Activated naive CD8-positive, alpha-beta T cell treated with anti-CD3 and anti-CD28 coated beads for 36 hours (primary cell): ENCODE measurements around the gene GNB1L. TPM values are rescaled to one million over a fixed set of nuclear protein-coding genes. Genes with fewer than 3 reads are reported as not detected.

ENCODE experiments used
- DNase-seq: peaks from one replicate; pipeline ENCODE4 v3.0.0; 2021
- H3K27ac Mint-ChIP-seq: one replicate; pipeline ENCODE4 v1.8.0; 2022; ENCODE audit warnings: mild to moderate bottlenecking, moderate library complexity, mixed read lengths
- H3K27me3 Mint-ChIP-seq: one replicate; pipeline ENCODE4 v1.8.0; 2022; ENCODE audit warnings: mild to moderate bottlenecking, mixed read lengths
- H3K36me3 Mint-ChIP-seq: one replicate; pipeline ENCODE4 v1.8.0; 2021; ENCODE audit warnings: mild to moderate bottlenecking, mixed read lengths
- H3K4me1 Mint-ChIP-seq: one replicate; pipeline ENCODE4 v1.8.0; 2021; ENCODE audit warnings: mixed read lengths
- H3K4me3 Mint-ChIP-seq: one replicate; pipeline ENCODE4 v1.8.0; 2022; ENCODE audit warnings: mild to moderate bottlenecking, moderate library complexity, mixed read lengths
- H3K9me3 Mint-ChIP-seq: one replicate; pipeline ENCODE4 v1.8.0; 2022; ENCODE audit warnings: mixed read lengths
- total RNA-seq, 2 experiments: library from RNA; stranded (reverse); gene quantifications; one replicate each; pipeline ENCODE4 v1.2.3, GENCODE V29; 2021

GNB1L gene
- total RNA-seq, 2 experiments from 2014 or later: 14.5 TPM

DNA sequence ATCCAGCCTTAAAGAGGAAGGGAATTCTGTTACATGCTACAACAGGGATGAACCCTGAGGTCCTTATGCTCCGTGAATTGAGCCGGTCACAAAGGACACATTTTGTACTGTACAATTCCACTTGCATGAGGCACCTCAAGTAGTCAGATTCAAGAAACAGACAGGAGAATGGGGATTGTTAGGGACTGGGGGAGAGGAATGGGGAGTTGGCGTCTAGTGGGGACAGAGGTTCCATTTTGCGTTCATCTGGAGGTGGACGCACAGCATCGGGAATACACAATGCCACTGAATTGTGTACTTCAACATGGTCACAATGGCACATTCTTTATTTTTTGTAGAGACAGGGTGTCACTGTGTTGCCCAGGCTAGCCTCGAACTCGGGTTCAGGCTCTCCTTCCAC is 80.0 kb downstream of the GNB1L start:
- H3K9me3 Mint-ChIP-seq: no peaks in the 10 kb centered on the region
- no peaks in the 10 kb centered on the region for H3K36me3 Mint-ChIP-seq
- peaks cover 68% of the 10 kb centered on the region for H3K27me3 Mint-ChIP-seq
- no peak for DNase-seq
- H3K27ac Mint-ChIP-seq: no peak overlapping the region
- peaks cover 8% of the 10 kb centered on the region for H3K4me1 Mint-ChIP-seq
- no peak overlapping the region for H3K4me3 Mint-ChIP-seq

DNA sequence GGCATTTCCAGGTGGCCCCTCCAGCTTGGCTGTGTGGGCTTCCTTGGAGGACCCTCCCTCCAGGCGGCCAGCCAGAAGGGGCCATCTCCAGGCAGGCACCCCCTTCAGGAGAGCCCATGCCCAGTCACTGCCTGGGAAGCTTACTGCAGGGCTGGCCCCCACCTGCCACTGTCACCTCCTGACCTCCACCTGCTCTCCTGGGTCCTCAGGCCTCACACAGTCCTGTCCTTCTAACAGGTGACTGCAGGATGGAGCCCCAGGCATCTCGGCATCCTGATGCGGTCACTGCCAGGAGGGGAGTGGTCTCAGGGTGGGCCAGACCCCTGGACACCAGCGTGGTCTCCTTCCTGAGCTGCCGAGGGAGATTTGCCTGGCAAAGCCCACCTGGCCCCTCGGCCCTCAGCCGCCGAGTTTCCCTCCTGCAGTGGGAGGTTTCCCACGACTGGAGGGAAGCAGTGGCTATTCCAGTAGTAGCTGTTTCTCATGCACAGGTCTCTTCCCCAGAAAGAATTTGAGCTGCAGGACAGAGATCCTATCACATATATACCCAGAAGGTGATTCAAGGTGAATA is 81.1 kb downstream of the GNB1L start:
- peaks cover 74% of the 10 kb centered on the region for H3K27me3 Mint-ChIP-seq
- no peaks in the 10 kb centered on the region for H3K36me3 Mint-ChIP-seq
- no peaks in the 10 kb centered on the region for H3K9me3 Mint-ChIP-seq
- H3K4me3 Mint-ChIP-seq: no peak overlapping the region
- no peak for DNase-seq
- H3K4me1 Mint-ChIP-seq: peaks cover 8% of the 10 kb centered on the region
- H3K27ac Mint-ChIP-seq: no peak overlapping the region

DNA sequence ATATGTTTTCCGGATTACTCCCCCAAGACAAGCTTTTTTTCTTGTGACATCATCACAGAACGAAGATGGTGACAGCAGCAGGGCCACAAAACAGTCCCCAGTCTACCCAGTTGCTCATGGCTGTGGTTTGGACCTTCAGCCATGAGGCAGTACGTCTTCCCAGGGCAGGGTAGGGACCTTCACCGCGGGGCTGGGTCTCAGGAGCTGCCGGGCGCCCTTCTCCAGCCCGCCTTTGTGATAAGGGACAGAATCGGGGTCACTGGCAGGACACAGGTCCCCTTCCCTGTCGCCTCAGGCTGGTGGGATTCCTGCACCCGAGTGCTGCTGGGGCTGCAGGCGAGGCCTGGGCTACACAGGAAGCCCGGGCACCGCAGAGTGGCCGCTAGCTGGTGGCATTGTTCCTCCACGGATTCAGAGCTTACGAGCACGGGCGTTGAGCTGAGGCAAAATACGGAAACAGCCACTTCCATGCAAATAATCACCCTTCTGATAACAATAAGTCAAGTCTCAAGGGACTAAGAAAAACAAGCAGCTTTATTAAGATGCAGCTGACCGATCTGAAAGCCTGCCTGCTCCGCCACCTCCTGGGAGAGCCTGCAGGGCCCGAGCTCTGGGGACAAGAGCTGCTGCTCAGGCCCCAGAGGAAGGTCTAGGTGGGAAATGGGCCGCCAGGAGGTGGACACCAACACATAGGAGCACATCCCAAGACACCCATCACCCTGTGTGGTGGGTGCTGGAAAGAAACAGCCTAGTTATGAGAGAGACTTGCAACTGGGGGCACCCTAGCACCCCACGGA is 81.8 kb downstream of the GNB1L start:
- no peak for DNase-seq
- Mint-ChIP-seq H3K27me3 (peaks cover 74% of the 10 kb centered on the region), H3K27ac (no peak overlapping the region), H3K9me3 (no peaks in the 10 kb centered on the region), H3K36me3 (no peaks in the 10 kb centered on the region), H3K4me1 (peaks cover 8% of the 10 kb centered on the region), H3K4me3 (no peak overlapping the region)

DNA sequence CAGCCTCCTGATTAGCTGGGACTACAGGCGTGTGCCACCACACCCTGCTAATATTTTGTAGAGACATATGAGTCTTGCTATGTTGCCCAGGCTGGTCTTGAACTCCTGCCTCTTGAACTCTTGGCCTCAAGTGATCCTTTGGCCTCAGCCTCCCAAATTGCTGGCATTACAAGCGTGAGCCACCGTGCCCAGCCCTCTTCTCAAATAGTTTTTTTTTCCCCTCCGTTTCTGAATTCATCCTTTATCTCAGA is 82.3 kb downstream of the GNB1L start:
- Mint-ChIP-seq H3K27me3 (peaks cover 76% of the 10 kb centered on the region), H3K36me3 (no peaks in the 10 kb centered on the region), H3K4me1 (peaks cover 10% of the 10 kb centered on the region), H3K4me3 (no peak overlapping the region), H3K27ac (no peak overlapping the region), H3K9me3 (no peaks in the 10 kb centered on the region)
- no peak for DNase-seq

DNA sequence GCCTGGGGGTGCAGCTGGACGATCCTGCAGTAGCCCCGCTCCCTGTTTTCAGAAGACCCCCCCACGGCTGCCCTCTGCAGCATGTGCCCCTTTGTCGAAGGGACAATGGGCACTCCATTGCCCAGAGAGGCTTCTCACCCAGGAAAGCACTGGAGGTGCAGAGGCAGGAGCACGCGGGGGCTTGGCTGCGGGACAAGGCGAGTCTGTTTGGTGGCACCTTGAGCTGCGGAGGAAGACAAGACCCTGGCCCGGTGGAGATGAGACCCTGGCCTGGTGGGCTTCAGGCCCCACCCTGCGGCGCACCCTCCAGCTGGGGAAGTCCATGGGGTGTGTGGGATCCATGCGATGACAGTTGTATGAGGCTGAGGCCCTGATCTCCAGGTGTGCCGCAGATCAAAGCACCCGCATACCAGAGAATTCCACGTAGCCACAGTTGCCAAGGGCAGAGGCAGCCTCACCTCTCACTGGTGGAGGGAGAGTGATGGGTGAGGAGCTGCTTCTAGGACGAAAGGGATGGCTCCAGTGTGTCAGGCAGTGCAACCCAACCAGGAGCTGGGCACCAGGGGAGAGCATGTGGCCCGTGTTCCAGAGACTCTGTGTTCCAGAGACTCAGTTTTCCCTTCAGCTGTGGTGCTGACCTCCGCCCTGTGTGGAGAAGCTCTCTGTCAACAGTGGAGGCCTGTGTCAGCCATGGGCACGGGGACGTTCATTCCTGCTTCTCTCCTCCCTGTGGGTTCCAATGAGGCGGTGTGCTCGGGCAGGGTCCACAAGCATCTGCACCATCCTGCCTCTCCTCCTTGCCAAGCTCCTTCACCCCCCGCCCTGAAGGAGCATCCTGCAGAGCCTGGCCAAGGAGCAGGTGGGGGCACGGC is 84.1 kb downstream of the GNB1L start:
- DNase-seq: no peak
- Mint-ChIP-seq H3K27ac (no peak overlapping the region), H3K4me3 (no peak overlapping the region), H3K9me3 (no peaks in the 10 kb centered on the region), H3K4me1 (peaks cover 4% of the 10 kb centered on the region), H3K27me3 (peaks cover 79% of the 10 kb centered on the region), H3K36me3 (no peaks in the 10 kb centered on the region)

- Mint-ChIP-seq H3K27ac (no peak overlapping the region), H3K4me3 (no peak overlapping the region), H3K4me1 (peaks cover 6% of the 10 kb centered on the region), H3K27me3 (peaks cover 87% of the 10 kb centered on the region), H3K9me3 (no peaks in the 10 kb centered on the region), H3K36me3 (no peaks in the 10 kb centered on the region)
- DNase-seq: no peak
These were observed 85.3 kb downstream of the GNB1L start for GRCh38 chr22:19769393-19769715.

GRCh38 chr22:19767427-19768341 is 87.0 kb downstream of the GNB1L start:
- Mint-ChIP-seq H3K9me3 (no peaks in the 10 kb centered on the region), H3K4me1 (peaks cover 4% of the 10 kb centered on the region), H3K27me3 (peaks cover 89% of the 10 kb centered on the region), H3K27ac (no peak overlapping the region), H3K4me3 (peak overlapping the region; percentile 55), H3K36me3 (no peaks in the 10 kb centered on the region)
- DNase-seq: no peak

DNA sequence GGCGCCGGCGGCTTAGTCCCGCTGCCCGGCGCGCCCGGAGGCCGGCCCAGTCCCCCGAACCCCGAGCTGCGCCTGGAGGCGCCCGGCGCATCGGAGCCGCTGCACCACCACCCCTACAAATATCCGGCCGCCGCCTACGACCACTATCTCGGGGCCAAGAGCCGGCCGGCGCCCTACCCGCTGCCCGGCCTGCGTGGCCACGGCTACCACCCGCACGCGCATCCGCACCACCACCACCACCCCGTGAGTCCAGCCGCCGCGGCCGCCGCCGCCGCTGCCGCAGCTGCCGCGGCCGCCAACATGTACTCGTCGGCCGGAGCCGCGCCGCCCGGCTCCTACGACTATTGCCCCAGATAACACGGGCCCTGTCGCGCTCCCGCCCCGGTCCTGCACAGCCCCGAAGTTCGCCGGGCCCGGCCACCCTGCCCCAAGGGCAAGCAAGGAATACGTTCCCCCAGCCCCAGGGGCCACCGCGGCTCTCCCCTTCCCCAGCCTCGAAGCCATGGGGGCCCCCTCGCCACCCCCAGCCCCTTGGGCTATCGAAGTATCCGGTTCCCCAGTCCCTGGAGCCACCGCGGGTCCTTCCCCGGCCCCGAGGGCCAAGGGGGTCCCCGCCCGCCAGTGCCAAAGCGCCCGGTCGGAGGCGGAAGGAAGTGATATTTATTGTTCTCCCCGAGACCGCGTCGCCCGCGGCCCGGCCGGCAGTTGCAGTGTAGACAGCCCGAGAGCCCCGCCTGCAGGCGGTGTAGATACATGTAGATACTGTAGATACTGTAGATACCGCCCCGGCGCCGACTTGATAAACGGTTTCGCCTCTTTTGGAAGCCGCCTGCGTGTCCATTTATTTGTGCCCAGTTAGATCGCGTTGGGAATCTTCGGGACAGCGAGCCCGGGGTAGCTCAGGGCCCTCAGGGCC is 87.9 kb downstream of the GNB1L start:
- Mint-ChIP-seq H3K9me3 (no peaks in the 10 kb centered on the region), H3K4me1 (peaks cover 5% of the 10 kb centered on the region), H3K36me3 (no peaks in the 10 kb centered on the region), H3K4me3 (peak overlapping the region; percentile 55), H3K27me3 (peaks cover 87% of the 10 kb centered on the region), H3K27ac (no peak overlapping the region)
- DNase-seq: peak; percentile 68

GRCh38 chr22:19766240-19766510 is 88.5 kb downstream of the GNB1L start:
- H3K4me3 Mint-ChIP-seq: no peak overlapping the region

DNA sequence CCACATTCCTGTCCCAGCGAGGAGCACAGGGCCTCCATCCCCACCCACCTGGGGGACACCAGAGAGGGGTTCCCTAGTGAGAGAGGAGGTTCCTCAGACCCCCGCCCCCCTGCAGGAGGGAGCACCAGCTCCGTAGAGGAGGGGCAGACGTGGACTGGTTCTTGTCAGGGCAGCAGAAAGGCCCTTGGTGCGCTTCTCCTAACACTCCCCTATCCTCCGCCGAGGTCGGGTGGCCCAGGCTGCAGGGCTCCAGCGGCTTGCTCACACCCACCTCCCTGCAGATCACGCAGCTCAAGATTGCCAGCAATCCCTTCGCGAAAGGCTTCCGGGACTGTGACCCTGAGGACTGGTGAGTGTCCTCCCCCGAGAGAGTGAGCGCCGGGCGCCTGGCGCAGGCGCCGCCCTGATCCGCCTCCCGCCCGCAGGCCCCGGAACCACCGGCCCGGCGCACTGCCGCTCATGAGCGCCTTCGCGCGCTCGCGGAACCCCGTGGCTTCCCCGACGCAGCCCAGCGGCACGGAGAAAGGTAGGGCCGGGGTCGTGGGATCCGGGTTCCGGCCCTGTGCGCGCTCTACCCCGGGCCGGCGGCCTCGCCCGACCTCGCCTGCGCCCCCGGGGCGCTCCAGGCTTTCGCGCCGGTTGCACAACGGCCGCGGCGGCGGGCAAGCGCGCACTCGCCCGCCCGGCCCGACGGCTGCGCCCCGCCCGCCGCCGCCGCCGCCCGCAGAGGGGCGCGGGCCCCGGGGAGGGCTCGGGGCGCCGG is 89.0 kb downstream of the GNB1L start:
- no peak overlapping the region for H3K27ac Mint-ChIP-seq
- H3K36me3 Mint-ChIP-seq: no peaks in the 10 kb centered on the region
- peaks cover 79% of the 10 kb centered on the region for H3K27me3 Mint-ChIP-seq
- no peaks in the 10 kb centered on the region for H3K9me3 Mint-ChIP-seq
- no peak for DNase-seq
- H3K4me1 Mint-ChIP-seq: peaks cover 7% of the 10 kb centered on the region
- no peak overlapping the region for H3K4me3 Mint-ChIP-seq

More at GRCh38 chr22:19766240-19766510, 88.5 kb downstream of the GNB1L start:
- Mint-ChIP-seq H3K27me3 (peaks cover 84% of the 10 kb centered on the region), H3K9me3 (no peaks in the 10 kb centered on the region), H3K27ac (no peak overlapping the region), H3K4me1 (peaks cover 7% of the 10 kb centered on the region), H3K36me3 (no peaks in the 10 kb centered on the region)
- DNase-seq: no peak

- H3K9me3 Mint-ChIP-seq: no peaks in the 10 kb centered on the region
- H3K4me1 Mint-ChIP-seq: peaks cover 12% of the 10 kb centered on the region
- no peak overlapping the region for H3K4me3 Mint-ChIP-seq
- H3K27ac Mint-ChIP-seq: no peak overlapping the region
- H3K36me3 Mint-ChIP-seq: no peaks in the 10 kb centered on the region
- no peak for DNase-seq
- H3K27me3 Mint-ChIP-seq: peaks cover 77% of the 10 kb centered on the region
These were observed 89.8 kb downstream of the GNB1L start for GRCh38 chr22:19764636-19765476.

DNA sequence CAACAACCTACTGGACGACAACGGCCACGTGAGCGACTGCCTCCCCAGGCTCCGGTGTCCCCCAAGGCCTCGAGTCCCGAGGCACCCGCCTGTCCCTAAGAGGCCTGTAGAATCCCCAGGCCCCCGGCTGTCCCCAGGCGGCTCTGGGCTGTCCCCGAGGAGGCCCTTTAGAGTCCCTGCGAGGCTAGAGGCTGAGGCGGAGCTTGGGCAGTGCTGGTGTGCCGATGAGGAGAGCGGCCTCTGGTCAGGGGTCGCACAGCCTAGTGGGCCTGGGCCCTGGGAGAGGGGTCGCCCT is 90.4 kb downstream of the GNB1L start:
- Mint-ChIP-seq H3K4me3 (no peak overlapping the region), H3K27me3 (peaks cover 77% of the 10 kb centered on the region), H3K27ac (no peak overlapping the region), H3K4me1 (peaks cover 17% of the 10 kb centered on the region), H3K36me3 (no peaks in the 10 kb centered on the region), H3K9me3 (no peaks in the 10 kb centered on the region)
- DNase-seq: no peak
